ENCODE results near the gene CTNNBIP1. TPM values are rescaled to one million over a fixed set of nuclear protein-coding genes. Genes with fewer than 3 reads are reported as not detected.

The CTNNBIP1 gene
- polyA plus RNA-seq, 4 donors, result 30.7 to 36.5 (median 34.8) TPM

- DNase-seq (ENCODE audit: low read depth in 4 of 4, low spot score in 3 of 4), result no peak
These were observed 50.6 kb downstream of the CTNNBIP1 start for GRCh38 chr1:9859281-9860014.

- DNase-seq (ENCODE audit: low read depth in 4 of 4, low spot score in 3 of 4), result no peak
These were observed 51.6 kb downstream of the CTNNBIP1 start for GRCh38 chr1:9858293-9859035.

GRCh38 chr1:9855186-9855585 is 54.9 kb downstream of the CTNNBIP1 start:
- DNase-seq (ENCODE audit: low read depth in 4 of 4, low spot score in 3 of 4), result no peak

- DNase-seq (ENCODE audit: low read depth in 4 of 4, low spot score in 3 of 4), result no peak
These were observed 56.8 kb downstream of the CTNNBIP1 start for GRCh38 chr1:9853249-9853595.

GRCh38 chr1:9852410-9853248 is 57.4 kb downstream of the CTNNBIP1 start:
- DNase-seq (ENCODE audit: low read depth in 4 of 4, low spot score in 3 of 4), result no peak

GRCh38 chr1:9852004-9852403 is 58.1 kb downstream of the CTNNBIP1 start:
- DNase-seq (ENCODE audit: low read depth in 4 of 4, low spot score in 3 of 4), result no peak

GRCh38 chr1:9850442-9851162 is 59.5 kb downstream of the CTNNBIP1 start:
- no peak for DNase-seq (ENCODE audit: low read depth in 4 of 4, low spot score in 3 of 4)

- no peak for DNase-seq (ENCODE audit: low read depth in 4 of 4, low spot score in 3 of 4)
These were observed 60.2 kb downstream of the CTNNBIP1 start for GRCh38 chr1:9849691-9850441.

GRCh38 chr1:9848022-9848421 is 62.0 kb downstream of the CTNNBIP1 start:
- DNase-seq (ENCODE audit: low read depth in 4 of 4, low spot score in 3 of 4), result no peak

- DNase-seq (ENCODE audit: low read depth in 4 of 4, low spot score in 3 of 4), result no peak
These were observed 62.8 kb downstream of the CTNNBIP1 start for GRCh38 chr1:9847269-9847668.

- no peak for DNase-seq (ENCODE audit: low read depth in 4 of 4, low spot score in 3 of 4)
These were observed 63.4 kb downstream of the CTNNBIP1 start for GRCh38 chr1:9846611-9847171.

- DNase-seq (ENCODE audit: low read depth in 4 of 4, low spot score in 3 of 4), result no peak
These were observed 64.2 kb downstream of the CTNNBIP1 start for GRCh38 chr1:9845914-9846313.

GRCh38 chr1:9844756-9845155 is 65.3 kb downstream of the CTNNBIP1 start:
- DNase-seq (ENCODE audit: low read depth in 4 of 4, low spot score in 3 of 4), result no peak

- DNase-seq (ENCODE audit: low read depth in 4 of 4, low spot score in 3 of 4), result no peak
These were observed 66.0 kb downstream of the CTNNBIP1 start for GRCh38 chr1:9844106-9844505.

GRCh38 chr1:9843576-9843945 is 66.5 kb downstream of the CTNNBIP1 start:
- no peak for DNase-seq (ENCODE audit: low read depth in 4 of 4, low spot score in 3 of 4)

GRCh38 chr1:9842781-9843575 is 67.1 kb downstream of the CTNNBIP1 start:
- no peak for DNase-seq (ENCODE audit: low read depth in 4 of 4, low spot score in 3 of 4)

GRCh38 chr1:9842073-9842711 is 67.9 kb downstream of the CTNNBIP1 start:
- no peak for DNase-seq (ENCODE audit: low read depth in 4 of 4, low spot score in 3 of 4)

- no peak for DNase-seq (ENCODE audit: low read depth in 4 of 4, low spot score in 3 of 4)
These were observed 68.6 kb downstream of the CTNNBIP1 start for GRCh38 chr1:9841460-9841859.
